ENCODE measurements around the gene LRG1. TPM values are rescaled to one million over a fixed set of nuclear protein-coding genes. Genes with fewer than 3 reads are reported as not detected.

The LRG1 gene
- total RNA-seq, 1 experiment from 2014 or later, result 0.81 TPM

- no peak for TF ChIP-seq ATF1 (CRISPR knock-in tag; IDR thresholded peaks at IDR 0.05)
- TF ChIP-seq FOXP1 (CRISPR knock-in tag; IDR thresholded peaks at IDR 0.05; ENCODE audit: borderline replicate concordance), result no peak
- TF ChIP-seq, protein P1, sequence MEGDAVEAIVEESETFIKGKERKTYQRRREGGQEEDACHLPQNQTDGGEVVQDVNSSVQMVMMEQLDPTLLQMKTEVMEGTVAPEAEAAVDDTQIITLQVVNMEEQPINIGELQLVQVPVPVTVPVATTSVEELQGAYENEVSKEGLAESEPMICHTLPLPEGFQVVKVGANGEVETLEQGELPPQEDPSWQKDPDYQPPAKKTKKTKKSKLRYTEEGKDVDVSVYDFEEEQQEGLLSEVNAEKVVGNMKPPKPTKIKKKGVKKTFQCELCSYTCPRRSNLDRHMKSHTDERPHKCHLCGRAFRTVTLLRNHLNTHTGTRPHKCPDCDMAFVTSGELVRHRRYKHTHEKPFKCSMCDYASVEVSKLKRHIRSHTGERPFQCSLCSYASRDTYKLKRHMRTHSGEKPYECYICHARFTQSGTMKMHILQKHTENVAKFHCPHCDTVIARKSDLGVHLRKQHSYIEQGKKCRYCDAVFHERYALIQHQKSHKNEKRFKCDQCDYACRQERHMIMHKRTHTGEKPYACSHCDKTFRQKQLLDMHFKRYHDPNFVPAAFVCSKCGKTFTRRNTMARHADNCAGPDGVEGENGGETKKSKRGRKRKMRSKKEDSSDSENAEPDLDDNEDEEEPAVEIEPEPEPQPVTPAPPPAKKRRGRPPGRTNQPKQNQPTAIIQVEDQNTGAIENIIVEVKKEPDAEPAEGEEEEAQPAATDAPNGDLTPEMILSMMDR (IDR thresholded peaks at IDR 0.05), result no peak
- TF ChIP-seq, protein P2, sequence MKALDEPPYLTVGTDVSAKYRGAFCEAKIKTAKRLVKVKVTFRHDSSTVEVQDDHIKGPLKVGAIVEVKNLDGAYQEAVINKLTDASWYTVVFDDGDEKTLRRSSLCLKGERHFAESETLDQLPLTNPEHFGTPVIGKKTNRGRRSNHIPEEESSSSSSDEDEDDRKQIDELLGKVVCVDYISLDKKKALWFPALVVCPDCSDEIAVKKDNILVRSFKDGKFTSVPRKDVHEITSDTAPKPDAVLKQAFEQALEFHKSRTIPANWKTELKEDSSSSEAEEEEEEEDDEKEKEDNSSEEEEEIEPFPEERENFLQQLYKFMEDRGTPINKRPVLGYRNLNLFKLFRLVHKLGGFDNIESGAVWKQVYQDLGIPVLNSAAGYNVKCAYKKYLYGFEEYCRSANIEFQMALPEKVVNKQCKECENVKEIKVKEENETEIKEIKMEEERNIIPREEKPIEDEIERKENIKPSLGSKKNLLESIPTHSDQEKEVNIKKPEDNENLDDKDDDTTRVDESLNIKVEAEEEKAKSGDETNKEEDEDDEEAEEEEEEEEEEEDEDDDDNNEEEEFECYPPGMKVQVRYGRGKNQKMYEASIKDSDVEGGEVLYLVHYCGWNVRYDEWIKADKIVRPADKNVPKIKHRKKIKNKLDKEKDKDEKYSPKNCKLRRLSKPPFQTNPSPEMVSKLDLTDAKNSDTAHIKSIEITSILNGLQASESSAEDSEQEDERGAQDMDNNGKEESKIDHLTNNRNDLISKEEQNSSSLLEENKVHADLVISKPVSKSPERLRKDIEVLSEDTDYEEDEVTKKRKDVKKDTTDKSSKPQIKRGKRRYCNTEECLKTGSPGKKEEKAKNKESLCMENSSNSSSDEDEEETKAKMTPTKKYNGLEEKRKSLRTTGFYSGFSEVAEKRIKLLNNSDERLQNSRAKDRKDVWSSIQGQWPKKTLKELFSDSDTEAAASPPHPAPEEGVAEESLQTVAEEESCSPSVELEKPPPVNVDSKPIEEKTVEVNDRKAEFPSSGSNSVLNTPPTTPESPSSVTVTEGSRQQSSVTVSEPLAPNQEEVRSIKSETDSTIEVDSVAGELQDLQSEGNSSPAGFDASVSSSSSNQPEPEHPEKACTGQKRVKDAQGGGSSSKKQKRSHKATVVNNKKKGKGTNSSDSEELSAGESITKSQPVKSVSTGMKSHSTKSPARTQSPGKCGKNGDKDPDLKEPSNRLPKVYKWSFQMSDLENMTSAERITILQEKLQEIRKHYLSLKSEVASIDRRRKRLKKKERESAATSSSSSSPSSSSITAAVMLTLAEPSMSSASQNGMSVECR (CRISPR knock-in tag; IDR thresholded peaks at IDR 0.05; ENCODE audit: borderline replicate concordance), result no peak
- TF ChIP-seq JAZF1 (CRISPR knock-in tag; IDR thresholded peaks at IDR 0.05), result no peak
- TF ChIP-seq, protein P3, sequence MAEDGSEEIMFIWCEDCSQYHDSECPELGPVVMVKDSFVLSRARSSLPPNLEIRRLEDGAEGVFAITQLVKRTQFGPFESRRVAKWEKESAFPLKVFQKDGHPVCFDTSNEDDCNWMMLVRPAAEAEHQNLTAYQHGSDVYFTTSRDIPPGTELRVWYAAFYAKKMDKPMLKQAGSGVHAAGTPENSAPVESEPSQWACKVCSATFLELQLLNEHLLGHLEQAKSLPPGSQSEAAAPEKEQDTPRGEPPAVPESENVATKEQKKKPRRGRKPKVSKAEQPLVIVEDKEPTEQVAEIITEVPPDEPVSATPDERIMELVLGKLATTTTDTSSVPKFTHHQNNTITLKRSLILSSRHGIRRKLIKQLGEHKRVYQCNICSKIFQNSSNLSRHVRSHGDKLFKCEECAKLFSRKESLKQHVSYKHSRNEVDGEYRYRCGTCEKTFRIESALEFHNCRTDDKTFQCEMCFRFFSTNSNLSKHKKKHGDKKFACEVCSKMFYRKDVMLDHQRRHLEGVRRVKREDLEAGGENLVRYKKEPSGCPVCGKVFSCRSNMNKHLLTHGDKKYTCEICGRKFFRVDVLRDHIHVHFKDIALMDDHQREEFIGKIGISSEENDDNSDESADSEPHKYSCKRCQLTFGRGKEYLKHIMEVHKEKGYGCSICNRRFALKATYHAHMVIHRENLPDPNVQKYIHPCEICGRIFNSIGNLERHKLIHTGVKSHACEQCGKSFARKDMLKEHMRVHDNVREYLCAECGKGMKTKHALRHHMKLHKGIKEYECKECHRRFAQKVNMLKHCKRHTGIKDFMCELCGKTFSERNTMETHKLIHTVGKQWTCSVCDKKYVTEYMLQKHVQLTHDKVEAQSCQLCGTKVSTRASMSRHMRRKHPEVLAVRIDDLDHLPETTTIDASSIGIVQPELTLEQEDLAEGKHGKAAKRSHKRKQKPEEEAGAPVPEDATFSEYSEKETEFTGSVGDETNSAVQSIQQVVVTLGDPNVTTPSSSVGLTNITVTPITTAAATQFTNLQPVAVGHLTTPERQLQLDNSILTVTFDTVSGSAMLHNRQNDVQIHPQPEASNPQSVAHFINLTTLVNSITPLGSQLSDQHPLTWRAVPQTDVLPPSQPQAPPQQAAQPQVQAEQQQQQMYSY (CRISPR knock-in tag; IDR thresholded peaks at IDR 0.05), result peak; percentile 85
- TF ChIP-seq NR1H2 (CRISPR knock-in tag; IDR thresholded peaks at IDR 0.05), result no peak
- TF ChIP-seq ZNF532 (CRISPR knock-in tag; IDR thresholded peaks at IDR 0.05; ENCODE audit: borderline replicate concordance), result no peak
- no peak for TF ChIP-seq IRF1 (CRISPR knock-in tag; IDR thresholded peaks at IDR 0.05)
- TF ChIP-seq ZBTB21 (CRISPR knock-in tag; IDR thresholded peaks at IDR 0.05; ENCODE audit: borderline replicate concordance), result no peak
- TF ChIP-seq PRRX2 (CRISPR knock-in tag; IDR thresholded peaks at IDR 0.05), result no peak
- no peak for TF ChIP-seq ZMAT4 (CRISPR knock-in tag; IDR thresholded peaks at IDR 0.05)
- TF ChIP-seq, protein P4, sequence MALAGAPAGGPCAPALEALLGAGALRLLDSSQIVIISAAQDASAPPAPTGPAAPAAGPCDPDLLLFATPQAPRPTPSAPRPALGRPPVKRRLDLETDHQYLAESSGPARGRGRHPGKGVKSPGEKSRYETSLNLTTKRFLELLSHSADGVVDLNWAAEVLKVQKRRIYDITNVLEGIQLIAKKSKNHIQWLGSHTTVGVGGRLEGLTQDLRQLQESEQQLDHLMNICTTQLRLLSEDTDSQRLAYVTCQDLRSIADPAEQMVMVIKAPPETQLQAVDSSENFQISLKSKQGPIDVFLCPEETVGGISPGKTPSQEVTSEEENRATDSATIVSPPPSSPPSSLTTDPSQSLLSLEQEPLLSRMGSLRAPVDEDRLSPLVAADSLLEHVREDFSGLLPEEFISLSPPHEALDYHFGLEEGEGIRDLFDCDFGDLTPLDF (CRISPR knock-in tag; IDR thresholded peaks at IDR 0.05), result no peak
Measured at GRCh38 chr19:4575267-4576015, 35.6 kb upstream of the LRG1 start (continued).

All from WTC11 (cell line).